ENCODE measurements around the gene THAP5.
A peak's percentile ranks its signal among the peaks of the same experiment; 100 is the strongest.

Gene THAP5

GRCh38 chr7:108528183-108528712, 41.3 kb downstream of the THAP5 start:
- DNase-seq: no peak

- no peak for DNase-seq
Observed at GRCh38 chr7:108526768-108527017, 42.8 kb downstream of the THAP5 start.

GRCh38 chr7:108525985-108526767, 43.3 kb downstream of the THAP5 start, which contains the start of gene PNPLA8:
Gene PNPLA8 (minus strand): TSS chr7:108526135. CDS start chr7:108515491, 10,644 bp downstream.
- peak; percentile 99 for DNase-seq

- peak; percentile 83 for DNase-seq
Observed at GRCh38 chr7:108525327-108525984, 44.0 kb downstream of the THAP5 start.

- DNase-seq: no peak
Observed at GRCh38 chr7:108522780-108523179, 46.7 kb downstream of the THAP5 start.

GRCh38 chr7:108517951-108518350, 51.6 kb downstream of the THAP5 start:
- no peak for DNase-seq

- DNase-seq: no peak
Observed at GRCh38 chr7:108515630-108516029, 53.9 kb downstream of the THAP5 start.

GRCh38 chr7:108515013-108515412, 54.5 kb downstream of the THAP5 start:
- no peak for DNase-seq

Data from GDM1 (cell line).